Measurements from ENCODE around the gene HTR7. TPM values are rescaled to one million over a fixed set of nuclear protein-coding genes. Genes with fewer than 3 reads are reported as not detected.

The HTR7 gene
- total and polyA plus RNA-seq, 7 donors, result 0.31 to 1.4 (median 0.75) TPM; not detected in 1

GRCh38 chr10:90798482-90798881 is 59.4 kb downstream of the HTR7 start:
- no peaks in the 10 kb centered on the region for H3K4me1 ChIP-seq
- no peaks in the 10 kb centered on the region for H3K36me3 ChIP-seq
- H3K27ac ChIP-seq, result no peak overlapping the region
- H3K9me3 ChIP-seq, result no peaks in the 10 kb centered on the region
- intact Hi-C loops (cut with DNase I), result no loop called here
- no peaks in the 10 kb centered on the region for H3K27me3 ChIP-seq
- DNase-seq, result no peak
- no peak overlapping the region for H3K4me3 ChIP-seq
- TF ChIP-seq EP300 (IDR thresholded peaks at IDR 0.05), result no peak
- no peak for TF ChIP-seq CTCF (IDR thresholded peaks at IDR 0.05)
- TF ChIP-seq POLR2AphosphoS5 (IDR thresholded peaks at IDR 0.05), result no peak
- no peak for TF ChIP-seq POLR2A (IDR thresholded peaks at IDR 0.05)

- Histone ChIP-seq H3K27ac (no peak overlapping the region), H3K4me3 (no peak overlapping the region), H3K36me3 (no peaks in the 10 kb centered on the region), H3K4me1 (no peaks in the 10 kb centered on the region), H3K27me3 (no peaks in the 10 kb centered on the region), H3K9me3 (no peaks in the 10 kb centered on the region)
- intact Hi-C loops (cut with DNase I), result no loop called here
- no peak for DNase-seq
- 78 to 90% methylated on average over 2 of the region's 2 CpGs for WGBS, 2 donors
- TF ChIP-seq CTCF (IDR thresholded peaks at IDR 0.05) (no peak), POLR2AphosphoS5 (IDR thresholded peaks at IDR 0.05) (no peak), EP300 (IDR thresholded peaks at IDR 0.05) (no peak), POLR2A (IDR thresholded peaks at IDR 0.05) (no peak)
These were observed 67.4 kb downstream of the HTR7 start for GRCh38 chr10:90790422-90790821.

GRCh38 chr10:90788968-90789367 is 68.9 kb downstream of the HTR7 start:
- Histone ChIP-seq H3K4me3 (no peak overlapping the region), H3K36me3 (no peaks in the 10 kb centered on the region), H3K4me1 (no peaks in the 10 kb centered on the region), H3K9me3 (no peaks in the 10 kb centered on the region), H3K27ac (no peak overlapping the region), H3K27me3 (no peaks in the 10 kb centered on the region)
- DNase-seq, result no peak
- intact Hi-C loops (cut with DNase I), result loop anchor here (5.0 kb wide), 1 partner anchor 997 kb away; no protein-coding TSS in a partner anchor
- TF ChIP-seq CTCF (IDR thresholded peaks at IDR 0.05) (no peak), POLR2AphosphoS5 (IDR thresholded peaks at IDR 0.05) (no peak), EP300 (IDR thresholded peaks at IDR 0.05) (no peak), POLR2A (IDR thresholded peaks at IDR 0.05) (no peak)
- whole genome bisulfite sequencing, 2 donors, result 40 to 51% methylated on average over 3 of the region's 3 CpGs

- intact Hi-C loops (cut with DNase I), result loop anchor here (5.0 kb wide), 1 partner anchor 996 kb away; no protein-coding TSS in a partner anchor
- 58 to 70% methylated on average over 3 of the region's 3 CpGs for WGBS, 2 donors
- no peak overlapping the region for H3K4me3 ChIP-seq
These were observed 69.7 kb downstream of the HTR7 start for GRCh38 chr10:90788199-90788491.

More at GRCh38 chr10:90788199-90788491, 69.7 kb downstream of the HTR7 start:
- H3K27ac ChIP-seq, result no peak overlapping the region
- no peak for TF ChIP-seq CTCF (IDR thresholded peaks at IDR 0.05)
- TF ChIP-seq EP300 (IDR thresholded peaks at IDR 0.05), result no peak
- TF ChIP-seq POLR2AphosphoS5 (IDR thresholded peaks at IDR 0.05), result no peak
- no peak for TF ChIP-seq POLR2A (IDR thresholded peaks at IDR 0.05)
- H3K9me3 ChIP-seq, result no peaks in the 10 kb centered on the region
- no peaks in the 10 kb centered on the region for H3K4me1 ChIP-seq
- DNase-seq, result no peak
- H3K36me3 ChIP-seq, result no peaks in the 10 kb centered on the region
- no peaks in the 10 kb centered on the region for H3K27me3 ChIP-seq
